GM12874 (cell line): ENCODE results near the gene CTBP1.

Source experiments
- TF ChIP-seq, protein P1 (sequence below): IDR thresholded peaks from 2 replicates; pipeline ENCODE4 v1.5.1; 2011; ENCODE audit warnings: low read depth, mild to moderate bottlenecking, control low read depth, low read length, moderate library complexity; ENCODE audit not compliant: insufficient read depth

Gene CTBP1

DNA sequence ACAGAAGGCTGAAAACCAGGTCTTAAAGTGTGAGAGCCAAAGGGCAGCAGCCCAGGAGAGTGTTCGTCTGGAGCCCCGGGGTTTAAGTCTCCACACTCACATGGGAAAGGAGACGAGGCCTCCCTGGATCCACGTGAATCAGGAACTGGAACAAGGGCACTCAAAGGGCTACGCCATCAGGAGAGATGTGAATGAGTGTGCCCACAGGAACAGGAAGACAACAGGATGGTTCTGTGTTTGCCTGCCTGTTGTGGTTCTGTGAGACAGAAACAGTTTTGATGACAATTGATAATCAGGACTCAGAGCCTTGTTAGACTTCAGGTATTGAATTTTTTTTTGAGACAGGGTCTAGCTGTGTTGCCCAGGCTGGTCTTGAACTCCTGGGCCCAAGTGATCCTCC is 4.9 kb upstream of the CTBP1 start:
- TF ChIP-seq, protein P1, sequence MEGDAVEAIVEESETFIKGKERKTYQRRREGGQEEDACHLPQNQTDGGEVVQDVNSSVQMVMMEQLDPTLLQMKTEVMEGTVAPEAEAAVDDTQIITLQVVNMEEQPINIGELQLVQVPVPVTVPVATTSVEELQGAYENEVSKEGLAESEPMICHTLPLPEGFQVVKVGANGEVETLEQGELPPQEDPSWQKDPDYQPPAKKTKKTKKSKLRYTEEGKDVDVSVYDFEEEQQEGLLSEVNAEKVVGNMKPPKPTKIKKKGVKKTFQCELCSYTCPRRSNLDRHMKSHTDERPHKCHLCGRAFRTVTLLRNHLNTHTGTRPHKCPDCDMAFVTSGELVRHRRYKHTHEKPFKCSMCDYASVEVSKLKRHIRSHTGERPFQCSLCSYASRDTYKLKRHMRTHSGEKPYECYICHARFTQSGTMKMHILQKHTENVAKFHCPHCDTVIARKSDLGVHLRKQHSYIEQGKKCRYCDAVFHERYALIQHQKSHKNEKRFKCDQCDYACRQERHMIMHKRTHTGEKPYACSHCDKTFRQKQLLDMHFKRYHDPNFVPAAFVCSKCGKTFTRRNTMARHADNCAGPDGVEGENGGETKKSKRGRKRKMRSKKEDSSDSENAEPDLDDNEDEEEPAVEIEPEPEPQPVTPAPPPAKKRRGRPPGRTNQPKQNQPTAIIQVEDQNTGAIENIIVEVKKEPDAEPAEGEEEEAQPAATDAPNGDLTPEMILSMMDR, result no peak

DNA sequence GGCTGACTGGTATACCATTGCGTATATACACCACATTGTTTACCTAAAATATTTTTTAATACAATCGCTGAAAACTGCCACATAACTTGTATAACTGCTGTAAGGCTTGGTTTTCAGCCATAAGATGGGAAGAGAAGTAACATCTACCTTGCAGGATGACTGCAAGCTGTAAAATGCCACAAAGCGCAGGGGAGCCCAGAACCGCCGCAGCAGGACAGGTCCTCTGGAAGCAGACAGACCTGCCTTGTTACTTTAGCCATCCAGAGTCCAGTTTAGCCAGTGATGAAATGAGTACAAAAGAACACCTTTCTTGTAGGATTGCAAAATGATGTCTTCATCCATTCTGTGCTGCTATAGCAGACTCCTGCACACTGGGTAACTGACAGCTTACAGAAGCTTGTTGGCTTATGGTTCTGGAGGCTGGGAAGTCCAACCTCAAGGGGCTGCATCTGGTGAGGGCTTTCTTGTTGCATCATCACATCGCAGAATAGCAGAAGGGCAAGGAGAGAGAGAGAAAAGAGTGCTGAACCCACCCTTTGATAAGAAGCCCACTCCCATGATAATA is 4.1 kb upstream of the CTBP1 start:
- TF ChIP-seq, protein P1, result no peak

DNA sequence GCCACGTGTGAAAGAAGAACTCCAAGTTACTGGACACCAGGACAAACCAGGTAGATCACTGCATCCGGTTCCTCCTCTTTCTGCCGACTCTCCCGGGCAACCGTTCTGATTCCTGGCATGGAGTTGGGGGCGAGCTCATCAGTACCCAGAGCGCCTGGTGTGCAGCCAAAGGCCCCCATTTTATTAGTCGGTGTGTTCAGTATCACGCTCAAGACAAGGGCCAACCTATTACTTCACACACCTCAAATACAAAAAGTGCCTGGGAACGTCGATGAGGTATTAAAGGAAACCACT is 2.8 kb upstream of the CTBP1 start:
- TF ChIP-seq, protein P1, result no peak

DNA sequence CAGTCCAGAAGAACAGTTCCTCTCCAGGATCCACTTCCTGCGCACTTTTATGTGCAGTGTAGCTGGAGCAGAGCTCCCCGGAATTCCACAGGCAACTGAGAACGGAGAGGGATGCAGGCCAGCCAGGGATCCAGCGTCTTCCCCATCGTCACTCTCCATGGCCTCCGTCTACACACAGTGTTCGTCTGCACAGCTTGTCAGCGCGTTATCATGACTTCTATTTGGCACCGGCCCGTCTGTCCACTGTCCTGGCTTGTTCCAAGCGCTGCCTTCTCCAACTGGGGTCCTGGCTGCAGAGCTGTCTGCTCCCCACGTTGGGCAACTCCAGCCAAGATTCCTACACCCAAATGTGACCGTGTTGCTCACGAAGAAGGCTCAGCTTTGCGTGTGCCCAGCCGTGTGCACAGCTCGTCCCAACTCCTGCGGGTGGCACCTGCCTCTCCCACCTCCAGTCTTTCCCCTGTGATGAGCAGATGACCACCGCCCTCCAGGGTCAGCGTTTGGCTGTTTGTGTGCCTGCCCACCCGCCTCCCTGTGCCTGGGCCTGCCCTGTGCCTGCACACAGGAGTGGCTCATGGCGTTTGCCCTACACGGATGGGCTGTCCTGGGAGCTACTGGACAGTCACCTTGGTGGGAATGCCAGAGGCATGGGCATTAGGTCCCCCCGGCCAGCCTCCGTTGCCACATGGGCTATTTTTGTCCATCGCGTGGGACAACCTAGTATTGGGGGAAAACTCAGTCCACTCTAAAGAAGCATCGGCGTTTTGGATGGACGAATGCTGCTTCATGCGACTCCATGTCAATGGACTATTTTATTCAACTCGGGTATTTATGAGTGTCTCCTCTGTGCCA is 2.2 kb upstream of the CTBP1 start:
- TF ChIP-seq, protein P1, result no peak

DNA sequence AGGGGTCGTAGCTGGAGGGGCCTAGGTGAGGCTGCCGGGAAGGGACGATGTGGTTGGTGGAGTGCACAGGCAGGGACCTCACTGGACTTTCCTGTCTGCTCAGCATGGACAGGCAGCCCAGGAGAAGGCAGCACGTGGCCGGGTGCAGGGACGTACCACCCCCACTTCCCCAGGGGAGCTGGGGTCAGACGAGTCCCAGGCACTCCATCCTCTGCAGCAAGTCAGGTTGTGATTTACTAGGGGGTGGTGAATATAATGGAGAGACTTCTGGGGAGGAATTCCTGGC is 1.5 kb upstream of the CTBP1 start:
- TF ChIP-seq, protein P1, result no peak

DNA sequence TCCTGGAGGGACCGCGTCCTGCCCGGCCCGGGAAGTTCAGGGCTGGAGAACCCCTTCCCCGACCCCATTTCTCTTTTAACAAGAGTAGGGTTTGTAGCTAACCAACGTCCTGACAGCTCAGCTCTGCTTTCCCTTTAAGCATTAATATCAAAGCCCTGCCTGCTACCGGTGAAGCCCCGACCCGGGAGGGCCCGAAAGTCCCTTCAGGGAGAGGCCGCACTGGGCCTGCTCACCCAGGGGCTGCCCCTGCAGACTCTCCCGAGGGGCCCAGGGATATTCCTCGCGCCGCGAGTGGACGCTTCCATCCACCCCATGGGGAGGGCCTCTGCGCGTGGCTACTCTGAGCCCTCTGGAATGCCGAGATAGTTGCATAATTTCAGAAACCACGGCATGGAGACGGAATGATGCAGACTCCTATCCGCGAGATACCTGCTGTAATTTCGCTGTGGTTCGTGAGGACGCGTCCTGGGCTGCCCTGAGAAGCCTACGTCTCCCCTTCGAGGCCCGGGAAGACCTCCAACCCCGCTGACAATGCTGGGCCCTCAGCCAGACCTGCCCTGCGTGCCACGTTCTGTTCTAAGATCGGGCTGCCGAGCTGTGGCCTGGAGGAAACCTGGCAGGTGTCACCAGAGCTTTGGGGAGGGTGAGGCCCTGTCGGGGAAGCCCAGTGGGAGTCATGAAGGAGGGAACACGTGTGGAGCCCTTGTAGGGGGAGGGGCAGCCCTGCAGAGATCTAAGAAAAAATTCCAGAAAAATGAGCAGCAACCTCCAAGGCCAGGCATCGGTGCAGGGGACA is 999 bp upstream of the CTBP1 start:
- TF ChIP-seq, protein P1, result no peak

DNA sequence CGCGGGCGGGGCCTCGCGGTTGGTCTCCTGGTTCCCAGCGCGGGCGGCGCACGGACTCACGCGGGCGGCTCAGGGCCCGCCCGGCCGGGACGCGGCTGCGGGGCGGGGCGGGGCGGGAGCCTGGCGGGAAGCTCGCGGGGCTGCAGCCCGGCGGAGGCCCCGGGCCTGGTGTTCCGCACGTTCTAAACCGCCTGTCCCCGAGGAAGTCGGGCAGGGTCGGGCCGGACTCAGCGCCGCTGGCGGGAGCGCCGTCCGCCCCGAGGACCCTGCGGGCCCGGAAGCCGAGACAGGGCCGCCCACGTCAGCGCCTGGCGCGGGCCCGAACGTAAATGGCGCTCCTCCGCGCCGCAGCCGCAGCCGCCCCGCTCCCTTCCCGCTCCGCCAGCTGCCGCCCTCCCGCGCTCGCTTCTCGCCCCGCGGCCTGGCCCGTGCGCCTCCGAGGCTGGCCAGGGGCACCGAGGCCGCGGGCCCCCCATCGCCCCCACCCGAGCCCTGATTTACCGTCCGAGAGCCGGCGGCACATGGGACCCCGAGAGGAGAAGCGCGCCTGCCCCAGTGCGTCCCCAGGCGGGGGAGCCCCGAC is 309 bp upstream of the CTBP1 start:
- TF ChIP-seq, protein P1, result no peak
